ENCODE results near the gene MCC.

- TF ChIP-seq CTCF (conservative IDR thresholded peaks at IDR 0.05; ENCODE audit: low read depth, low read length) (no peak), MXI1 (IDR thresholded peaks at IDR 0.05; ENCODE audit: borderline replicate concordance, low read depth, low read length) (no peak), RAD21 (IDR thresholded peaks at IDR 0.05; ENCODE audit: low read length) (no peak), RFX5 (IDR thresholded peaks at IDR 0.05; ENCODE audit: low read depth, low read length) (no peak)
Observed at GRCh38 chr5:113098378-113098777, 389.9 kb downstream of the MCC start.
